Keratinocyte (primary cell): Measurements from ENCODE around the gene USP37. TPM values are rescaled to one million over a fixed set of nuclear protein-coding genes. Genes with fewer than 3 reads are reported as not detected.

Experiments used
- DNase-seq: peaks from one replicate; pipeline ENCODE4 v3.0.0-alpha.2; 2011; ENCODE audit warnings: low read depth, missing footprints, low spot score
- FAIRE-seq: peaks from 2 replicates; lab custom pipeline; 2011; peaks lifted over from hg19 to GRCh38; lab: Jason Lieb, UNC
- H2AFZ ChIP-seq: 2 replicates; pipeline ENCODE4 v1.6.0; 2012; ENCODE audit warnings: low read length, control low read depth, inconsistent platforms; ENCODE audit not compliant: control insufficient read depth
- H3K27ac ChIP-seq: 2 replicates; pipeline ENCODE4 v1.5.1; 2011; ENCODE audit warnings: low read length; ENCODE audit not compliant: control insufficient read depth, insufficient read depth
- H3K27me3 ChIP-seq: 3 replicates; pipeline ENCODE4 v1.6.0; 2011; ENCODE audit warnings: low read length; ENCODE audit not compliant: control insufficient read depth, insufficient read depth; ENCODE audit errors: extremely low read depth
- H3K36me3 ChIP-seq, 2 experiments: 2 replicates in 1 of 2; 3 replicates in 1 of 2; pipeline ENCODE4 v1.5.1; 2011; ENCODE audit warnings: low read length in 2 of 2, mild to moderate bottlenecking in 1 of 2; ENCODE audit not compliant: control insufficient read depth in 2 of 2, insufficient read depth in 2 of 2; ENCODE audit errors: extremely low read depth in 1 of 2
- H3K4me1 ChIP-seq: 3 replicates; pipeline ENCODE4 v1.5.1; 2011; ENCODE audit warnings: low read length; ENCODE audit not compliant: control insufficient read depth, insufficient read depth; ENCODE audit errors: extremely low read depth
- H3K4me2 ChIP-seq: 3 replicates; pipeline ENCODE4 v1.6.0; 2011; ENCODE audit warnings: low read depth, low read length; ENCODE audit not compliant: control insufficient read depth, insufficient read depth; ENCODE audit errors: extremely low read depth
- H3K4me3 ChIP-seq, 3 experiments: fragments of 200-600 bp in 1 of 3; sonication (generic) in 1 of 3; 2 replicates in 2 of 3; 3 replicates in 1 of 3; pipeline ENCODE4 v1.5.1; 2011 to 2016; ENCODE audit warnings: low read length in 3 of 3, mild to moderate bottlenecking in 3 of 3, control low read depth in 2 of 3, inconsistent platforms in 1 of 3, low read depth in 1 of 3, mixed read lengths in 1 of 3, mixed run types in 1 of 3, moderate library complexity in 1 of 3; ENCODE audit not compliant: control insufficient read depth in 2 of 3, insufficient read depth in 2 of 3; ENCODE audit errors: extremely low read depth in 1 of 3
- H3K79me2 ChIP-seq: 2 replicates; pipeline ENCODE4 v1.6.0; 2012; ENCODE audit warnings: low read length; ENCODE audit not compliant: control insufficient read depth, insufficient read depth
- H3K9ac ChIP-seq: 3 replicates; pipeline ENCODE4 v1.6.0; 2011; ENCODE audit warnings: low read length; ENCODE audit not compliant: control insufficient read depth, insufficient read depth; ENCODE audit errors: extremely low read depth
- H3K9me1 ChIP-seq: 3 replicates; pipeline ENCODE4 v1.6.0; 2011; ENCODE audit warnings: low read length; ENCODE audit not compliant: control insufficient read depth, insufficient read depth; ENCODE audit errors: extremely low read depth
- H3K9me3 ChIP-seq: 2 replicates; pipeline ENCODE4 v1.5.1; 2012; ENCODE audit warnings: low read depth, low read length; ENCODE audit not compliant: control insufficient read depth
- H4K20me1 ChIP-seq: 3 replicates; pipeline ENCODE4 v1.6.0; 2011; ENCODE audit warnings: low read length; ENCODE audit not compliant: control insufficient read depth, insufficient read depth; ENCODE audit errors: extremely low read depth
- EZH2 ChIP-seq: IDR thresholded peaks from one replicate; pipeline ENCODE4 v1.6.1; 2012; ENCODE audit warnings: inconsistent platforms, mild to moderate bottlenecking, low read length, moderate library complexity
- dilution Hi-C: fragments of 300-500 bp; cut with MboI; formaldehyde crosslinking; loops from one replicate; pipeline ENCODE4 v1.7.0; 2020; ENCODE audit warnings: low sequenced_read_pairs; ENCODE audit not compliant: extremely low pct_ligation_motif_present
- polyA plus RNA-seq, 5 experiments: library from polyadenylated mRNA; depleted of rRNA in 3 of 5; stranded (reverse) in 3 of 5; stranded (forward) in 1 of 5; unstranded in 1 of 5; fragments of >200 nt; gene quantifications; 1 replicate in 1 of 5; 2 replicates in 3 of 5; 3 replicates in 1 of 5; pipeline versions ENCODE4 v1.2.1 to v1.2.3, GENCODE V29; 2011 to 2012; ENCODE audit warnings: missing spikeins in 2 of 5, low read depth in 1 of 5, low replicate concordance in 1 of 5
- TF ChIP-seq, protein P1 (sequence below), 3 experiments: IDR thresholded peaks in 1 of 3; conservative IDR thresholded peaks in 1 of 3; optimal IDR thresholded peaks in 1 of 3; 2 replicates in 2 of 3; 3 replicates in 1 of 3; pipeline versions ENCODE3 to v1.5.1; 2011; ENCODE audit warnings: low read length in 3 of 3, mild to moderate bottlenecking in 3 of 3, moderate library complexity in 2 of 3, control low read depth in 1 of 3, inconsistent platforms in 1 of 3; ENCODE audit not compliant: insufficient read depth in 2 of 3; ENCODE audit errors: extremely low read depth in 1 of 3

The USP37 gene
- polyA plus RNA-seq, 1 donor (not counting 4 experiments of a cell fraction or from before 2014, with no cell fraction given), result 4.2 TPM

- dilution Hi-C loops, result no loop called here
- TF ChIP-seq, protein P1, sequence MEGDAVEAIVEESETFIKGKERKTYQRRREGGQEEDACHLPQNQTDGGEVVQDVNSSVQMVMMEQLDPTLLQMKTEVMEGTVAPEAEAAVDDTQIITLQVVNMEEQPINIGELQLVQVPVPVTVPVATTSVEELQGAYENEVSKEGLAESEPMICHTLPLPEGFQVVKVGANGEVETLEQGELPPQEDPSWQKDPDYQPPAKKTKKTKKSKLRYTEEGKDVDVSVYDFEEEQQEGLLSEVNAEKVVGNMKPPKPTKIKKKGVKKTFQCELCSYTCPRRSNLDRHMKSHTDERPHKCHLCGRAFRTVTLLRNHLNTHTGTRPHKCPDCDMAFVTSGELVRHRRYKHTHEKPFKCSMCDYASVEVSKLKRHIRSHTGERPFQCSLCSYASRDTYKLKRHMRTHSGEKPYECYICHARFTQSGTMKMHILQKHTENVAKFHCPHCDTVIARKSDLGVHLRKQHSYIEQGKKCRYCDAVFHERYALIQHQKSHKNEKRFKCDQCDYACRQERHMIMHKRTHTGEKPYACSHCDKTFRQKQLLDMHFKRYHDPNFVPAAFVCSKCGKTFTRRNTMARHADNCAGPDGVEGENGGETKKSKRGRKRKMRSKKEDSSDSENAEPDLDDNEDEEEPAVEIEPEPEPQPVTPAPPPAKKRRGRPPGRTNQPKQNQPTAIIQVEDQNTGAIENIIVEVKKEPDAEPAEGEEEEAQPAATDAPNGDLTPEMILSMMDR (optimal IDR thresholded peaks at IDR 0.05 in 1 of 3, IDR thresholded peaks at IDR 0.05 in 1 of 3, conservative IDR thresholded peaks at IDR 0.05 in 1 of 3; ENCODE audit: extremely low read depth in 1 of 3, insufficient read depth in 2 of 3, low read length in 3 of 3), result no peak
- TF ChIP-seq EZH2, result no peak
Measured at GRCh38 chr2:218558986-218559385, 9.2 kb downstream of the USP37 start.

GRCh38 chr2:218557941-218558340, 10.2 kb downstream of the USP37 start:
- no peak overlapping the region for H3K27ac ChIP-seq
- H3K79me2 ChIP-seq, result no peaks in the 10 kb centered on the region
- no peaks in the 10 kb centered on the region for H3K9me1 ChIP-seq
- no peaks in the 10 kb centered on the region for H4K20me1 ChIP-seq
- no peak overlapping the region for H3K9ac ChIP-seq
- no peaks in the 10 kb centered on the region for H3K27me3 ChIP-seq
- H3K36me3 ChIP-seq, result peaks cover 3 to 10% of the 10 kb centered on the region in 2 experiments
- H3K4me1 ChIP-seq, result no peaks in the 10 kb centered on the region
- dilution Hi-C loops, result no loop called here
- FAIRE-seq, result no peak
- H3K4me3 ChIP-seq, result no peak overlapping the region
- TF ChIP-seq, protein P1 (optimal IDR thresholded peaks at IDR 0.05 in 1 of 3, IDR thresholded peaks at IDR 0.05 in 1 of 3, conservative IDR thresholded peaks at IDR 0.05 in 1 of 3; ENCODE audit: extremely low read depth in 1 of 3, insufficient read depth in 2 of 3, low read length in 3 of 3), result no peak
- TF ChIP-seq EZH2, result no peak
- DNase-seq, result no peak
- H2AFZ ChIP-seq, result no peak overlapping the region
- no peaks in the 10 kb centered on the region for H3K9me3 ChIP-seq
- H3K4me2 ChIP-seq, result no peak overlapping the region

More at GRCh38 chr2:218558986-218559385, 9.2 kb downstream of the USP37 start:
- Histone ChIP-seq H2AFZ (no peak overlapping the region), H3K4me3 (no peak overlapping the region), H3K9ac (no peak overlapping the region), H3K9me3 (no peaks in the 10 kb centered on the region), H4K20me1 (no peaks in the 10 kb centered on the region), H3K4me2 (no peak overlapping the region), H3K9me1 (no peaks in the 10 kb centered on the region), H3K27me3 (no peaks in the 10 kb centered on the region), H3K4me1 (no peaks in the 10 kb centered on the region), H3K79me2 (peaks cover 4% of the 10 kb centered on the region), H3K27ac (no peak overlapping the region), H3K36me3 (peaks cover 2 to 10% of the 10 kb centered on the region in 2 experiments)
- FAIRE-seq, result no peak
- DNase-seq, result no peak
